Spleen (tissue), 11 donors: ENCODE data around the gene CACNA1C. TPM values are rescaled to one million over a fixed set of nuclear protein-coding genes. Genes with fewer than 3 reads are reported as not detected.

Source experiments
- DNase-seq: peaks from one replicate; pipeline ENCODE4 v3.0.0-alpha.2; 2020
- H3K27ac ChIP-seq, 8 donors: fragments of 200-600 bp; sonication (generic) in 7 of 8; 1 replicate in 4 of 8; 2 replicates in 4 of 8; pipeline versions ENCODE4 v1.5.0 to v1.8.0; 2016 to 2021; ENCODE audit warnings: inconsistent platforms in 4 of 8, mild to moderate bottlenecking in 4 of 8, moderate library complexity in 1 of 8
- H3K27me3 ChIP-seq, 7 donors: fragments of 200-600 bp; sonication (generic) in 6 of 7; replicated peaks in 1 of 7; 1 replicate in 4 of 7; 2 replicates in 3 of 7; pipeline versions ENCODE4 v1.5.0 to v1.8.0; 2016 to 2021; ENCODE audit warnings: inconsistent platforms in 3 of 7, mild to moderate bottlenecking in 1 of 7
- H3K36me3 ChIP-seq, 6 donors: fragments of 200-600 bp; sonication (generic) in 5 of 6; 1 replicate in 4 of 6; 2 replicates in 2 of 6; pipeline versions ENCODE4 v1.5.0 to v1.8.0; 2016 to 2021; ENCODE audit warnings: inconsistent platforms in 2 of 6
- H3K4me1 ChIP-seq, 6 donors: fragments of 200-600 bp; sonication (generic) in 5 of 6; 1 replicate in 3 of 6; 2 replicates in 3 of 6; pipeline versions ENCODE4 v1.5.0 to v1.8.0; 2016 to 2021; ENCODE audit warnings: inconsistent platforms in 3 of 6
- H3K4me3 ChIP-seq, 8 donors: fragments of 200-600 bp; sonication (generic) in 7 of 8; 1 replicate in 4 of 8; 2 replicates in 4 of 8; pipeline versions ENCODE4 v1.5.0 to v1.8.0; 2016 to 2021; ENCODE audit warnings: inconsistent platforms in 4 of 8, mild to moderate bottlenecking in 4 of 8, moderate library complexity in 2 of 8
- H3K9me3 ChIP-seq, 8 donors: fragments of 200-600 bp; sonication (generic) in 7 of 8; 1 replicate in 4 of 8; 2 replicates in 4 of 8; pipeline versions ENCODE4 v1.5.0 to v1.8.0; 2016 to 2021; ENCODE audit warnings: inconsistent platforms in 4 of 8
- CTCF ChIP-seq, 11 experiments: fragments of 200-600 bp in 7 of 11; fragments of 450-650 bp in 4 of 11; sonication (generic) in 4 of 11; IDR thresholded peaks in 8 of 11; conservative IDR thresholded peaks in 3 of 11; 1 replicate in 7 of 11; 2 replicates in 4 of 11; pipeline versions ENCODE4 v1.4.0 to v1.8.0; 2016 to 2021; ENCODE audit warnings: antibody characterized with exemption in 11 of 11, inconsistent platforms in 4 of 11, mild to moderate bottlenecking in 1 of 11
- POLR2A ChIP-seq, 3 donors: fragments of 450-650 bp; IDR thresholded peaks; one replicate each; pipeline ENCODE4 v1.5.1; 2017; ENCODE audit warnings: antibody characterized with exemption in 3 of 3, mild to moderate bottlenecking in 1 of 3
- POLR2AphosphoS5 ChIP-seq, 3 donors: sonication (generic); formaldehyde crosslinking; IDR thresholded peaks; one replicate each; pipeline ENCODE4 v1.5.1; 2017; ENCODE audit warnings: antibody characterized with exemption in 3 of 3
- WGBS, 5 donors: extraction: QIAGEN DNeasy Blood & Tissue Kit in 3 of 5; methylation state at CpG; one replicate each; pipeline versions ENCODE4 v1.1.5 to v1.1.7; 2013 to 2018; 5-methylcytosine and 5-hydroxymethylcytosine counted together
- intact Hi-C: fragments of 100-400 bp; cut with DNase I; formaldehyde crosslinking; loops from one replicate; pipeline ENCODE4 v1.15.0; 2023; ENCODE audit warnings: low total_unique reads
- polyA plus RNA-seq, 3 donors: library from polyadenylated mRNA; stranded (reverse); fragments of 200-250 nt; gene quantifications; one replicate each; pipeline ENCODE4 v1.2.1, GENCODE V29; 2013
- total RNA-seq, 7 donors: library from RNA; depleted of rRNA in 3 of 7; stranded (reverse); fragments of >200 nt in 3 of 7; fragmentation: NEBNext Ultra II Directional in 4 of 7; extraction: Animal tissue kit (Norgen Biotek cat#: 25700) in 4 of 7; gene quantifications; one replicate each; pipeline versions ENCODE4 v1.1.0 to v1.2.1, GENCODE V29; 2016 to 2021
- donor health status: healthy with polysubstance abuse.
- donor health status: DM: no; HTN: no; CAD: no; lungs with moderate emphysema.
- donor health status: DM: no; HTN: no; CAD: no.
- donor health status: Bipolar disorder and iron deficiency.
- donor health status: healthy.
- donor health status: DM: no; HTN: no; CAD: no.
- donor health status: DM: yes; HTN: yes; CAD: no.

The CACNA1C gene
- total and polyA plus RNA-seq, 10 donors = 0.67 to 27.6 (median 18.4) TPM

- intact Hi-C loops = no loop called here
- TF ChIP-seq CTCF (IDR thresholded peaks at IDR 0.05 in 8 of 11, conservative IDR thresholded peaks at IDR 0.05 in 3 of 11) (no peak), POLR2A (IDR thresholded peaks at IDR 0.05) (no peak), POLR2AphosphoS5 (IDR thresholded peaks at IDR 0.05) (no peak)
- Histone ChIP-seq H3K9me3 (peaks cover 0 to 31% (median 26%) of the 10 kb centered on the region in 8 donors), H3K4me3 (no peak overlapping the region), H3K4me1 (peaks cover 0 to 13% (median 1%) of the 10 kb centered on the region in 6 donors), H3K27ac (no peak overlapping the region), H3K36me3 (no peaks in the 10 kb centered on the region), H3K27me3 (no peaks in the 10 kb centered on the region)
- WGBS, 5 donors = 83 to 89% (median 88%) methylated on average over 5 of the region's 5 CpGs
- no peak for DNase-seq
Observed at GRCh38 chr12:2166696-2167095, 113.9 kb downstream of the CACNA1C start.

GRCh38 chr12:2167231-2167630 lies 114.4 kb downstream of the CACNA1C start:
- TF ChIP-seq POLR2AphosphoS5 (IDR thresholded peaks at IDR 0.05) (no peak), POLR2A (IDR thresholded peaks at IDR 0.05) (no peak), CTCF (IDR thresholded peaks at IDR 0.05 in 8 of 11, conservative IDR thresholded peaks at IDR 0.05 in 3 of 11) (no peak)
- H3K36me3 ChIP-seq = no peaks in the 10 kb centered on the region
- peaks cover 0 to 12% (median 0%) of the 10 kb centered on the region in 6 donors for H3K4me1 ChIP-seq
- DNase-seq = no peak
- intact Hi-C loops = no loop called here
- peaks cover 0 to 31% (median 26%) of the 10 kb centered on the region in 8 donors for H3K9me3 ChIP-seq
- no peaks in the 10 kb centered on the region for H3K27me3 ChIP-seq
- H3K4me3 ChIP-seq = no peak overlapping the region
- H3K27ac ChIP-seq = no peak overlapping the region

- Histone ChIP-seq H3K4me1 (peaks cover 0 to 12% (median 0%) of the 10 kb centered on the region in 6 donors), H3K27ac (no peak overlapping the region)
- intact Hi-C loops = no loop called here
Observed at GRCh38 chr12:2168808-2169207, 116.0 kb downstream of the CACNA1C start.

GRCh38 chr12:2169489-2169888 lies 116.7 kb downstream of the CACNA1C start:
- Histone ChIP-seq H3K27me3 (no peaks in the 10 kb centered on the region), H3K4me3 (no peak overlapping the region), H3K27ac (peak overlapping the region in 2 of 8 donors; percentile 3 to 14), H3K9me3 (peaks cover 0 to 31% (median 26%) of the 10 kb centered on the region in 8 donors), H3K4me1 (peaks cover 0 to 12% (median 0%) of the 10 kb centered on the region in 6 donors), H3K36me3 (no peaks in the 10 kb centered on the region)
- intact Hi-C loops = no loop called here
- no peak for DNase-seq
- TF ChIP-seq POLR2A (IDR thresholded peaks at IDR 0.05) (no peak), CTCF (IDR thresholded peaks at IDR 0.05 in 8 of 11, conservative IDR thresholded peaks at IDR 0.05 in 3 of 11) (no peak), POLR2AphosphoS5 (IDR thresholded peaks at IDR 0.05) (no peak)
- 80 to 88% (median 87%) methylated on average over 4 of the region's 4 CpGs for WGBS, 5 donors

More at GRCh38 chr12:2168808-2169207, 116.0 kb downstream of the CACNA1C start:
- 80 to 98% (median 93%) methylated on average over 6 of the region's 6 CpGs for WGBS, 5 donors
- Histone ChIP-seq H3K36me3 (no peaks in the 10 kb centered on the region), H3K27me3 (no peaks in the 10 kb centered on the region), H3K4me3 (no peak overlapping the region), H3K9me3 (peaks cover 0 to 31% (median 26%) of the 10 kb centered on the region in 8 donors)
- DNase-seq = no peak
- no peak for TF ChIP-seq CTCF (IDR thresholded peaks at IDR 0.05 in 8 of 11, conservative IDR thresholded peaks at IDR 0.05 in 3 of 11)
- TF ChIP-seq POLR2AphosphoS5 (IDR thresholded peaks at IDR 0.05) = no peak
- TF ChIP-seq POLR2A (IDR thresholded peaks at IDR 0.05) = no peak
